ENCODE data around the gene MRPS33.
"Not testable (repeated sequence)": the region's sequence is repeated elsewhere in the genome, so short reads cannot be mapped to it uniquely, and the experiment has no call there.

Gene MRPS33

GRCh38 chr7:141012044-141012685, 2.6 kb downstream of the MRPS33 start:
- DNase-seq: peak; percentile 72 to 78

GRCh38 chr7:141011443-141011842, 3.3 kb downstream of the MRPS33 start:
- DNase-seq: no peak

DNA sequence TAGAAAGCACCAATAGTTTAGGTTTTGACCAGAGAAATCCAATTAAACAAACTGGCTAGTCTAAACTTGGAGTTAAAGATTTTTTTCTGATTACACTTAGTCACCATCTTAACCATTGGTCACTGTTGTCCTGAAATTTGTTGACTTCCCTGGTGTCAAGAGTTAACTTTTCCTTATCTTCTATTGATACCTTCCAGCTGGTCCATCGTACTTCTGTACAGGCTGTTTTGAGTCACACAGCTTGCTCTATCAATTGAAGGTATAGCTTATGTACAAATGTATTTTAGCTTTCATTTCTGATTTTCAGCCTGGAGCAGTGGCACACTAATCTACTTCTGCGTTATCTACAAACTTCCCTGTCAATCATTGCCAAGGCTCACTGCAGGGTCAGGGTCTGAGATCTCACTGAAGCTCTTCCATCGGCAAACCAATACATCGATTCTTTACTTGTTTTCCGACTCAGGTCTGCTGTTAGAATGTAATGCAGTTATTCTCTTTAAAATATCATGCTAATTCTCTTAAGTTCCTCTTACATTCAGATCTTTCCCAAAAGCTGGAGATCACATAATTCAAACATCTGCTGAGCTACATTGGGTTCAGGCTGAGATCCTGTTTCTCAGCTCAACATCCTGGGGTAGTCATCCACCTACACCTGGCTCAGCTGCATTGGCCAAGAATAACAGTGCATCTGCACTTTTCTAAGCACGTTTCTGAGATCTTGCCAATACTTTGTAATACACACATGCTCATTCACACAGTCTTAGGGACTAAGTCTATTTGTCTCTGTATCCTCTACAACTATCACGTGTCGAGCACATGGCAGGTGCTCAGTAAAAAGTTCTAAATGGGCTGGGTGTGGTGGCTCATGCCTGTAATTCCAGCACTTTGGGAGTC, 11.3 kb downstream of the MRPS33 start:
- DNase-seq: no peak

DNA sequence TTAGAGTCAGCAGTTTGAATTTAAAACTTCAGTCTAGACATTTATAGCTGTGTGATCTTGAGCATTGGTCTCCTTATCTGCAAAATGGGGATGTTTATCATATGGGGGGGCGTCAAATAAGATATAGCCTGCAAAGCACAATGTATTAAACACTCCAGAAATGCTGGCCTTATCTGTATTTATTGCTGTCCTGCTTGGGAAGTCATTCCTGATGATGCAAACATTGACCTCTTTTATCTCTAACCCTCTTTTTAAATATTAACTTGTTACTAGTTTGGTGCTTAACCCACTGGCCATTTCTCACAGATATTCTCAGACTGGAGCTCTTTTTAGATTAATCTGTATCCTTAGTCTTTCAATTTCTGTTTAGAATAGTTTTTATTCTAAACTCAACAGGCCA, 13.2 kb downstream of the MRPS33 start:
- DNase-seq: no peak

DNA sequence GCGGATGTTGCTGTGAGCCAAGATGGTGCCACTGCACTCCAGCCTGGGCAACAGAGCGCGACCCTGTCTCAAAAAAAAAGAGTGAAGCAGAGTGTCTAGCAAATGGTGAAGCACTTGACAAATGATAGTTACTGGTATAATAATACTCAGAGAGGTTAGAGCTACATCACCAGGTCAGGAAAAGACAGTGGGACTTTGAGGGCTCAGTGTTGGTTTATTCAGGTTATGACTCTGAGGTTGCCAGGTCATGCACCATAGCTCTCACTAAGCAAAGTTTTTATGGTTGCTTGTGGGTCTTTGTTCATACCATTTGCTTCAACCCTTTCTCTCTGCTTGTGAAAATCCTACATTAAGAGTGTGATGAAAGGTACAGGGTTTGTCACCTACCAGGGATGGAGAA, 13.6 kb downstream of the MRPS33 start:
- no peak for DNase-seq

DNA sequence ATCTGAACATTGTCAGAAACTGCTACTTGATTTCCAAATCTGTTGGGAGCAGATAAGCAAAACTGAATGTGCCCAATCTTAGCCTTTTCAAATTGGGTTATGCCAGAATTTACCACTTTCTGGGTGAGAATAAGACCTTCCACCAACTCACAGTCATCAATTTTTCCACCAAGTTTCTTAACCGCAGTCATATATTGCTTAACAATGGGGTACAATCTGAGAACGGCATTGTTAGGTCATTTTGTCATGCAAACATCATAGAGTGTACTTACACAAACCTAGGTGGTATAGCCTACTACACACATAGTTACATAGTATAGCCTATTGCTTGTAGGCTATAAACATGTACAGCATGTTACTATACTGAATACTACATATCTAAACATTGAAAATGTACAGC, 16.0 kb downstream of the MRPS33 start:
- DNase-seq: no peak

- no peak for DNase-seq
These were observed 22.3 kb downstream of the MRPS33 start for GRCh38 chr7:140992422-140992821.

DNA sequence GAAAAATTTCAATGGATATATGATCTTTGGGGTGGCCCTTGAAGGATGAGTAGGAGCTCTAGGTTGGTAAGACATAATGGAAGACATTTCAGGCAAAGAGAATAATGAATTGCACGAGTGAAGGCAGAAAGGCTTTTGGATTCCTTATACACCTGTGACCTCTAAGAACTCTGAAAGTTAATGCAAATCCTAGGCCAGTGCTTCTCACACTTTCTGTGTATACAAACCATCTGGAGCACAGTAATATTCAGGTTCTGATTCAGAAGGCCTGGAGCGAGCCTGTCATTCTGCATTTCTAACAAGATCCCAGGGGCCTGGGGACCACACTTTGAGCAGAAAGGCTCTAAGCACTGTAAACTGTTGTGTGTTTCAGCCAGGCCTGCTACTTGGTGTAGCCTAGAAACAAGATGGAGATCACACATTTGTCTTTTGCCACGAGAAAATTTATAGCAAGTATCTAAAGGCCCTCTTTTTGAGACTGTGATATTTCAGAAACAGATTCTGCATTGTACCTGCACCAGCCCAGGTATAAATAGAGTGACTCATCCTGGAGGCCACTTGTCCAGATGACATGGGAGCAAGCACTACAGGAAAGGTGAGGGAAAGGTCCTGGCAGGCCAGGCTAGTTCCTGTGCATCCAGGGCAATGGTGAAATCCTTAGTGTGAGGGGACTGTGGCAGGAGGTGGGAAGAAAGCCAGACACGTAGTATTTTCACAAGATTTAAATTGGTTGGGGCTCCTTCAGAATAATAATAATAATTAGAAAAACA, 24.4 kb downstream of the MRPS33 start:
- no peak for DNase-seq

DNA sequence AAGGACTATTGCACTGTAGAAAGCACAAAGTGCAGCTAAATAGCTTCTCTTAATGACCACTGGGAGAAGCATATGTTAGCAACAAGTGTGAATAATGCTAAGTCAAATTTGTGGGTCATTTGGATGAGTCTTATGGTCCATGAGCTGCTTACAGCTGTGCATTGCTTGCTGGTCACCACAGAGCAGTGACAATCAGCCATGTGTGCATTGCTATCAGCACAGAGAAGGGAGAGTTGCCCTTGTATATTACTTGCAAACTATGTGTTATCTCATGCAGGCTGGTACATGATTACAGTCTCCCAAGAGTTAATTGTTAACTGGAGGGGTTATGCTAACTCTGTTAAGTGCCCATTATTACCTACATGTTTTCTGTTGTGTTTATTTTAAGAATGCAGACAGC, 25.7 kb downstream of the MRPS33 start:
- no peak for DNase-seq

DNA sequence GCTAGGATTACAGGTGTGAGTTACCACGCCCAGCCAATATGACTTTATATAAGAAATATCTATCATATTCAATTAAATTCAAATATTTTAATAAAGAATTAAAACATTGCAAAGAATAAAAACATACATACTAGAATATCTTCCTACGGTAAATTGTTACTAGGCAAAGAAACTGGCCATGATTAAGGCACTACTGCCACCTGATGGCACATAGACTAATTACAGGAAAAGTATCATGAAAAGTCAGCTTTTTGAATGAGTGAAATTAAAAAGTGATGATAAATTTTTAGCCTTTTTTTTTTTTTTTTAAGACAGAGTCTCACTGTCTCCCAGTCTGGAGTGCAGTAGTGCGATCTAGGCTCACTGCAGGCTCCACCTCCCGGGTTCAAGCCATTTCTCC, 30.9 kb downstream of the MRPS33 start:
- DNase-seq: no peak

- DNase-seq: no peak
These were observed 32.2 kb downstream of the MRPS33 start for GRCh38 chr7:140982508-140982907.

- DNase-seq: no peak
These were observed 32.8 kb downstream of the MRPS33 start for GRCh38 chr7:140981951-140982350.

DNA sequence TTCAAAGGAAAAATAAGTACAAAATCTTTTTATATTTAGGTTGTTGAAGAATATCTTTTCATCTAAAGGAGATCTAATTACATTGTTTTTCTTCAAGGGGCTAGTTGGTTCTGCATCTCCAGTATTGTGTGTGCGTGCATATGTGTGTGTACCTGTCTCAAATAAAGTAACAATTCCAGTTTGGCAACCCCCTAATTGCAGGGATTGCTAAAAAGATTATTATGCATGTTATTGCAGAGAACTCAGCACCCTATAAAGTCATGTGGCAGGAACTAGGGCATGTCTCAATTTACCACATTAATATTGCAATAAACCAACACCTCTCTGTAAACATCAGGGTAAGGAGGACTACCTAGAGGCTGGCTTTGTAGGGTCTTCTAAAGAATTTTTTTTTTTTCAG, 37.0 kb downstream of the MRPS33 start:
- DNase-seq: no peak

GRCh38 chr7:140972876-140973829, 41.6 kb downstream of the MRPS33 start:
- no peak for DNase-seq

- no peak for DNase-seq
These were observed 42.4 kb downstream of the MRPS33 start for GRCh38 chr7:140972344-140972743.

GRCh38 chr7:140967438-140967837, 47.3 kb downstream of the MRPS33 start:
- no peak for DNase-seq

DNA sequence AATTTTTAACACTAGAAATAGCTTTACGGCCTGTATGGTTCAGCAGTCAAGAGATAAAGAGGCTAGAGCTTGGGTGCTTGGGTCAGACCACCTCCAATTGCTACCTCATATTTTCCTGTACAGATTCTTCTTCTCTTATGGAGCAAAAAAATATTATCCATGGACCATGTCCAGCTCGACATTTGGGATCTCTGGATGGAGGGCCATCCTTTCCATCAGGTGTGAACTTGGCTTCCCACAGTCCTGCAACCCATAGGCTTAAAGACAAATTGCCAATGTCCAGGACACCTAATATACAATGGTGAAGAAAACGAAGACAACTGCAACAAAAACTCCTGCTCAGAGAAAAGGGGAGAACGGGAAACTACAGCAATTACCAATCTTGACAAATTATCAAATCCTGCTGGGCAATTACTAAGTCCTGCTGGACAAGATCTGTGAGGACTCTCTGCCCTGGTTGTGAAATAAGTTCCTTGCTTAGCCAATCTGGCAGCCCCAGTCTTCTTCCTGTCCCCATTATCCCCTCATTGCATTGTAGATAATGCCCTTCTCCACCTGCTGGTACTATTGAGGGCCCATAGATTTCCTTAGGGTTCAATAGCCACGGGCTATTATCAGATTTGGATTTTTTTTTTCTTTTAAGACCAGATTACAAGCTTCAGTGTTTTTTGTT, 48.1 kb downstream of the MRPS33 start:
- no peak for DNase-seq

DNA sequence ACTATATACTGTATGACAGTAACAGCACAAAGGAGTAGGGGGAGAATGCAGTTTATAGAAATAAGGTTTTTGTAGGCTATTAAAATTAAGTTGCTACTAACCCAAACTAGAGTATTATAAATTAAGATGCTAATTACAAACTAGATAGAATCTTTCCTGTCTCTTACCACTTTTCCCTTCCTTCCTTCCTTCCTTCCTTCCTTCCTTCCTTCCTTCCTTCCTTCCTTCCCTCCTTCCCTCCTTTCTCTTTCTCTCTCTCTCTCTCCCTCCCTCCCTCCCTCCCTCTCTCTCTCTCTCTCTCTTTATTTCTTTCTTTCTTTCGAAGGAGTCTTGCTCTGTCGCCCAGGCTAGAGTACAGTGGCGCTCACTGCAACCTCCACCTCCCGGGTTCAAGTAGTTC, 53.6 kb downstream of the MRPS33 start:
- no peak for DNase-seq

- not testable (repeated sequence) for DNase-seq
These were observed 57.8 kb downstream of the MRPS33 start for GRCh38 chr7:140956997-140957396.

All from stimulated activated CD4-positive, alpha-beta T cell treated with anti-CD3 and anti-CD28 coated beads, Interleukin-2, amount 100 ng/mL, for 24 hours (primary cell).